Measurements from ENCODE around the gene GTF2IRD2. TPM values are rescaled to one million over a fixed set of nuclear protein-coding genes. Genes with fewer than 3 reads are reported as not detected.
"Not testable (repeated sequence)": the region's sequence is repeated elsewhere in the genome, so short reads cannot be mapped to it uniquely, and the experiment has no call there.

The GTF2IRD2 gene
- total RNA-seq = 10 to 100 TPM in 1 of 2 donors, 1 to 10 TPM in 1; 9.1 to 19.1 TPM
- long read RNA-seq, partial matches to known transcripts = 2 of 16 reads
- long read RNA-seq, other reads (novel, unspliced or antisense) = 7 of 16 reads

- DNase-seq (peak; percentile 83), ATAC-seq (peak; percentile 97 to 98)
- intact Hi-C loops (cut with DNase I) = not testable (repeated sequence)
These were observed at the start of gene GTF2IRD2 for GRCh38 chr7:74850833-74851721. Gene GTF2IRD2, minus strand, starts transcription at chr7:74851605. Its CDS starts 15,227 bp downstream, at chr7:74836378.

- intact Hi-C loops (cut with DNase I) = not testable (repeated sequence)
- DNase-seq (peak; percentile 91), ATAC-seq (peak; percentile 92 to 95)
These were observed 39.0 kb upstream of the GTF2IRD2 start for GRCh38 chr7:74890158-74891123.

DNA sequence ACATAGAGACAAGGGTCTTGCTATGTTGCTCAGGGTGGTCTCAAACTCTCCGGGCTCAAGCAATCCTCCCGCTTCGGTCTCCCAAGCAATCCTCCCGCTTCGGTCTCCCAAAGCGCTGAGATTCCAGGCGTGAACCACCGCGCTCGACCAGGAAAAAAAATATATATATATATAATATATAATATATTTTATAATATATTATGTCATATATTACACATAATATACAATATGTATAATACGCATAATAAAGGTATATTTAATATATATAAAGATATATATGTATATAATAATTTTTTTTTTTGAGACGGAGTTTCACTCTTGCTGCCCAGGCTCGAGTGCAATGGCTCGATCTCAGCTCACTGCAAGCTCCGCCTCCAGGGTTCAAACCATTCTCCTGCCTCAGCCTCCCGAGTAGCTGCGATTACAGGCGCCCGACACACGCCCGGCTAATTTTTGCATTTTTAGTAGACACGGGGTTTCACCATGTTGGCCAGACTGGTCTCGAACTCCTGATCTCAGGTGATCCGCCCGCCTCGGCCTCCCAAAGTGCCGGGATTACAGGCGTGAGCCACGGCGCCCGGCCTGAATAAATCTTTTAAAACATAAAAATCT, 38.2 kb upstream of the GTF2IRD2 start:
- intact Hi-C loops (cut with DNase I); DNase-seq: not testable (repeated sequence)
- peak in 1 of 2 donors; percentile 15 for ATAC-seq

GRCh38 chr7:74885295-74885694, 33.9 kb upstream of the GTF2IRD2 start:
- intact Hi-C loops (cut with DNase I); DNase-seq: not testable (repeated sequence)

GRCh38 chr7:74882110-74882509, 30.7 kb upstream of the GTF2IRD2 start:
- intact Hi-C loops (cut with DNase I); DNase-seq: not testable (repeated sequence)
- ATAC-seq = peak in 1 of 2 donors; percentile 19

More at GRCh38 chr7:74885295-74885694, 33.9 kb upstream of the GTF2IRD2 start:
- ATAC-seq = not testable (repeated sequence)

- ATAC-seq = peak; percentile 89 to 90
- peak; percentile 65 for DNase-seq
- intact Hi-C loops (cut with DNase I) = not testable (repeated sequence)
These were observed 23.5 kb upstream of the GTF2IRD2 start for GRCh38 chr7:74874748-74875512.

DNA sequence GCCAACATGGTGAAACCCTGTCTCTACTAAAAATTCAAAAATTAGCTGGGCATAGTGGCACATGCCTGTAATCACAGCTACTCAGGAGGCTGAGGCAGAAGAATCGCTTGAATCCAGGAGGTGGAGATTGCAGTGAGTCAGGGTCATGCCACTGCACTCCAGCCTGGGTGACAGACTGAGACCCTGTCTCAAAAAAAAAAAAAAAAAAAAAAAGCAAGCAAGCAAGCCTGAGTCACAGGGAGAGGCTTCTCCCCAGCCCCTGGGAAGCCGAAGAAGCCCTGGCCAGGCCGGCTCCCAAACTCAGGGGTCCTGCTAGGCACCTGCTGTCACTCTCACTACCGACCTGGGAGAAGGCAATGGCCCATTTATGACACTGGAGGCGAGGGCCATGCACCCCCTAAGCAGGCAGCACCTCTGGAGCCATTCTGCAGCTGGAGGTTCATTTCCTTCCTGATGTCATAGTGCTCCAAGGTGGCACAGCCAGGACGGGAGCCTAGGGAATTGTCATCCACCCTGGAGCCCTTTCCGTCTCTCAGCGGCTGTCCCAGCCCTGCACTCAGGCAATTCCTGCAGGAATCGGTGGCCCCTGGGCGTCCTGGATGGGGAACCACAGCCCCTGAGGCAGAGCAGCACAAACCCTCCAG, 22.8 kb upstream of the GTF2IRD2 start:
- ATAC-seq = peak; percentile 17 to 38

DNA sequence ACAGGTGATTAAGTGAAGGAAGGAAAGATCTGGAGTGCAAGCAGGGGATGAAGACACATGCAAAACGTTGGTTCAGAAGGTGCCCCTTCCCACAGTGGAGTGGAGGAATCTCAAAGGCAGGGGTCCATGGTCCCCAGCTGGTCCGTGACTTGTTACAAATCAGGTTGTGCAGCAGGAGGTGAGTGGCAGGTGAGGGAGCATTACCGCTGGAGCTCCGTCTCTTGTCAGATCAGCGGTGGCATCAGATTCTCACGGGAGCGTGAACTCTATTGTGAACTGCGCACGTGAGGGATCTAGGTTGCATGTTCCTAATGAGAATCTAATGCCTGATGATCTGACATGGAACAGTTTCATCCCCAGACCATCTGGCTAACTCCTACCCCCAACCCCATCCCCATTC, 21.1 kb upstream of the GTF2IRD2 start:
- DNase-seq; intact Hi-C loops (cut with DNase I); ATAC-seq: not testable (repeated sequence)

More for the DNA sequence above, 22.8 kb upstream of the GTF2IRD2 start:
- intact Hi-C loops (cut with DNase I); DNase-seq: not testable (repeated sequence)

GRCh38 chr7:74865777-74866176, 14.4 kb upstream of the GTF2IRD2 start:
- ATAC-seq; intact Hi-C loops (cut with DNase I); DNase-seq: not testable (repeated sequence)

- DNase-seq; intact Hi-C loops (cut with DNase I): not testable (repeated sequence)
- ATAC-seq = peak; percentile 55 to 72
These were observed 1.6 kb downstream of the GTF2IRD2 start for GRCh38 chr7:74849853-74850252.

DNA sequence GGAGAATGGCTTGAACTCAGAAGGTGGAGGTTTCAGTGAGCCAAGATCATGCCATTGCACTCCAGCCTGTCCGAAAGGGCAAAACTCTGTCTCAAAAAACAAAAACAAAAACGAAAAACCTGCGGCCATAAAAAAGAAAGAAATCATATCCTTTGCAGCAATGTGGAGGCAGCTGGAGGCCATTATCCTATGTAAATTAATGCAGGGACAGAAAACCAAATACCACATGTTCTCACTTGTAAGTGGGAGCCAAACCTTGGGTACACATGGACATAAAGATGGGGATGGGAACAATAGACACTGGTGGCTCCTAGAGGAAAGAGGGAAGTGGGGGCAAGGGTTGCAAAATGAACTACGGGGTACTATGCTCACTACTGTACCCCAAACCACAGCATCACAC, 21.0 kb downstream of the GTF2IRD2 start:
- intact Hi-C loops (cut with DNase I) = not testable (repeated sequence)

DNA sequence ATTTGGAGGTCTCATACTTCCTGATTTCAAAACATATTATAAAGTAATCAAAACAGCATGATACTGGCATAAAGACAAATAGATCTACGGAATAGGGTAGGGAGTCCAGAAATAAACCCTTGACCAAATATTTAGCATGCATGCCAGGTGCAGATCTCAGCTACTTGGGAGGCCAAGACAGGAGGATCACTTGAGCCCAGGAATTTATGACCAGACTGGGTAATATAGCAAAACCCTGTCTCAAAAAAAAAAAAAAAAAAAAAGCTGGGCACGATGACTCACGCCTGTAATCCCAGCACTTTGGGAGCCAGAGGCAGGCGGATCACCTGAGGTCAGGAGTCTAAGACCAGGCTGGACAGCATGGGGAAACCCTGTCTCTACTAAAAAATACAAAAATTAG, 21.4 kb downstream of the GTF2IRD2 start:
- ATAC-seq = peak in 1 of 2 donors; percentile 25
- intact Hi-C loops (cut with DNase I); DNase-seq: not testable (repeated sequence)

More for the DNA sequence above, 21.0 kb downstream of the GTF2IRD2 start:
- DNase-seq, ATAC-seq: not testable (repeated sequence)

- intact Hi-C loops (cut with DNase I); DNase-seq; ATAC-seq: not testable (repeated sequence)
These were observed 30.1 kb downstream of the GTF2IRD2 start for GRCh38 chr7:74821259-74821658.

DNA sequence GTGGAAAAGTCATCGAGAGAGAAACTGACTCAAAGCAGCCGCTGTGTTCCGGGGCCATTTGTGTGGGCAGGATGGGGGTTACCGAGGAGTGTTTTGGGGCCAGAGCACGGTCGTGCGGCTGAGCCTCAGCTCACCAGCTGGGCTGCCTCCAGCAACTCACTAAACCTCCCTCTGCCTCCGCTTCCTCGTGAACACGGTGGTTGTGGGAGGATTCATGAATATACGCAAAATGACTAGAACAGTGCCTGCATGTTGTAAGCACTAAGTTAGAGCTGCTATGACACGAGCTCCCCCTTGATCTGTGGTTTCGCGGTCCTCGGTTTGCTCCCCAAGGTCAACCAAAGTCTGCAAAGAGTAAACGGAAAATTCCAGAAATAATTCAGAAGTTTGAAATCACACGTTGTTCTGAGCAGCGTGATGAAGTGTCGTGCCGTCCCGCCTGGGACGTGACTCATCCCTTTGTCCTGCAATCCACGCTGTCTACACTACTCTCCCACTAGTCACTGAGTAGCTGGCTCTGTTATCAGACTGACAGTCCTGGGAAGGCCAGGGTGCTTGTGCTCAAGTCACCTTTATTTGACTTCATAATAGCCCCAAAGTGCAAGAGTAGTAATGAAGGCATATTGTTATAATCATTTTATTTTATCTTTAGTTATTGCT, 31.1 kb downstream of the GTF2IRD2 start:
- intact Hi-C loops (cut with DNase I); DNase-seq: not testable (repeated sequence)
- ATAC-seq = peak; percentile 61 to 92

DNA sequence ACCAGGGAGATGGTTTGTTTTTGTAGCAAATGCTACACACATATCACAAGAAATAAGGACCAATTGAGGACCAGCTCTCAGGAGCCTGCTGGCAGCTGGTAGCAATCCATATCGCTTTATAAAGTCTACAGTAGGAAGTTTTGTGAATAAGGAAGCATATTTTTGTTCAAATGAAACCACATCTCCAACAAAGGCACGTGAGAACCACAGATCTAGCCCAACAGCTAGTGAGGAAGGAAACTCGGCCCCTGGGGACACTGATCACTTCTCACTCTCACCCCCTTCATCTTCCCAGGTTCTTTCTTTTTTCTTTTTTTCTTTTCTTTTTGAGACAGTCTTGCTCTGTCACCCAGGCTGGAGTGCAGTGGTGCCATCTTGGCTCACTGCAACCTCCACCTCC, 35.5 kb downstream of the GTF2IRD2 start:
- peak in 1 of 2 donors; percentile 23 for ATAC-seq
- intact Hi-C loops (cut with DNase I); DNase-seq: not testable (repeated sequence)

DNA sequence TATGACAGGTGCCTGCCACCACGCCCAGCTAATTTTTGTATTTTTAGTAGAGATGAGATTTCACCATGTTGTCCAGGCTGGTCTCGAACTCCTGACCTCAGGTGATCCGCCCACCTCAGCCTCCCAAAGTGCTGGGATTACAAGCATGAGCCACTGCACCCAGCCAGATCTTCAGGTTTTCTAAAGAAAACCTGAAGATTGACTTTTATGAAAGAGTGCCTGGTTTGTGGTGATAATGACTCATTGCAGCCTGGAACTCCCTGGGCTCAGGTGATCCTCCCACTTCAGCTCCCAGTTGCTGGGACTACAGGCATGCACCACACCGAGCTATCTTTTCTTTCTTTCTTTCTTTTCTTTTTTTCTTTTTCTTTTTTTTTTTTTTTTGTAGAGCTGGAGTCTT, 52.8 kb downstream of the GTF2IRD2 start:
- peak in 1 of 2 donors; percentile 71 for ATAC-seq
- DNase-seq; intact Hi-C loops (cut with DNase I): not testable (repeated sequence)

All from left cardiac atrium (tissue), 4 donors.